Neuronal stem cell (in vitro differentiated cells): ENCODE results near the gene ARSK.
"Not testable (repeated sequence)": the region's sequence is repeated elsewhere in the genome, so short reads cannot be mapped to it uniquely, and the experiment has no call there.

Source experiments
- DNase-seq: peaks from one replicate; pipeline ENCODE4 v3.0.0-alpha.2; 2013; ENCODE audit warnings: low spot score
- H2AFZ ChIP-seq: one replicate; pipeline ENCODE4 v1.6.1; 2013; ENCODE audit warnings: mild to moderate bottlenecking, low read length, inconsistent platforms
- H2AK5ac ChIP-seq: 2 replicates; pipeline ENCODE4 v1.6.1; 2013; ENCODE audit warnings: low read depth, mild to moderate bottlenecking, inconsistent platforms, low read length, moderate library complexity, mixed read lengths
- H2BK120ac ChIP-seq: 2 replicates; pipeline ENCODE4 v1.6.1; 2013; ENCODE audit warnings: low read depth, mild to moderate bottlenecking, inconsistent platforms, low read length, moderate library complexity, mixed read lengths
- H2BK12ac ChIP-seq: one replicate; pipeline ENCODE4 v1.6.1; 2013; ENCODE audit warnings: low read length, inconsistent platforms
- H2BK15ac ChIP-seq: 2 replicates; pipeline ENCODE4 v1.6.1; 2013; ENCODE audit warnings: mild to moderate bottlenecking, low read length, inconsistent platforms, mixed read lengths
- H2BK5ac ChIP-seq: one replicate; pipeline ENCODE4 v1.6.1; 2013; ENCODE audit warnings: inconsistent platforms, mild to moderate bottlenecking, low read length, moderate library complexity
- H3K14ac ChIP-seq: one replicate; pipeline ENCODE4 v1.6.1; 2013; ENCODE audit warnings: low read length, inconsistent platforms
- H3K18ac ChIP-seq: 2 replicates; pipeline ENCODE4 v1.6.1; 2013; ENCODE audit warnings: low read length, inconsistent platforms
- H3K23ac ChIP-seq: 2 replicates; pipeline ENCODE4 v1.6.1; 2013; ENCODE audit warnings: low read depth, mild to moderate bottlenecking, mixed read lengths, low read length, inconsistent platforms; ENCODE audit not compliant: poor library complexity
- H3K27ac ChIP-seq: replicated peaks from 3 replicates; pipeline ENCODE4 v1.5.1; 2013; ENCODE audit warnings: low read length, inconsistent platforms
- H3K27me3 ChIP-seq, 3 experiments: 2 replicates each; pipeline ENCODE4 v1.6.1; 2013; ENCODE audit warnings: low read length in 3 of 3, mild to moderate bottlenecking in 2 of 3, inconsistent platforms in 1 of 3, low read depth in 1 of 3, mixed read lengths in 1 of 3, moderate library complexity in 1 of 3; ENCODE audit not compliant: control insufficient read depth in 3 of 3, insufficient read depth in 3 of 3
- H3K36me3 ChIP-seq, 2 donors: replicated peaks in 1 of 2; 2 replicates each; pipeline ENCODE4 v1.6.1; 2013; ENCODE audit warnings: low read length in 2 of 2; ENCODE audit not compliant: control insufficient read depth in 2 of 2, insufficient read depth in 2 of 2
- H3K4ac ChIP-seq: 2 replicates; pipeline ENCODE4 v1.6.1; 2013; ENCODE audit warnings: inconsistent platforms, mild to moderate bottlenecking, low read length, moderate library complexity
- H3K4me1 ChIP-seq, 2 donors: 1 replicate in 1 of 2; 2 replicates in 1 of 2; pipeline ENCODE4 v1.6.1; 2013; ENCODE audit warnings: low read length in 2 of 2, low read depth in 1 of 2; ENCODE audit not compliant: control insufficient read depth in 2 of 2, insufficient read depth in 1 of 2
- H3K4me2 ChIP-seq: one replicate; pipeline ENCODE4 v1.6.1; 2013; ENCODE audit warnings: mild to moderate bottlenecking, low read length, inconsistent platforms; ENCODE audit not compliant: insufficient read depth, poor library complexity, severe bottlenecking
- H3K4me3 ChIP-seq, 2 donors: 2 replicates each; pipeline ENCODE4 v1.5.1; 2013; ENCODE audit warnings: low read length in 2 of 2, mild to moderate bottlenecking in 2 of 2, inconsistent platforms in 1 of 2, moderate library complexity in 1 of 2
- H3K79me1 ChIP-seq: one replicate; pipeline ENCODE4 v1.6.1; 2013; ENCODE audit warnings: low read depth, mild to moderate bottlenecking, inconsistent platforms, low read length, moderate library complexity
- H3K9ac ChIP-seq: one replicate; pipeline ENCODE4 v1.6.1; 2013; ENCODE audit warnings: mild to moderate bottlenecking, low read depth, low read length, inconsistent platforms; ENCODE audit not compliant: poor library complexity
- H3K9me3 ChIP-seq, 2 donors: replicated peaks in 1 of 2; 2 replicates each; pipeline versions ENCODE3 to v1.6.1; 2013; ENCODE audit warnings: low read length in 2 of 2, mild to moderate bottlenecking in 2 of 2, inconsistent platforms in 1 of 2, low read depth in 1 of 2, mixed read lengths in 1 of 2, moderate library complexity in 1 of 2; ENCODE audit not compliant: control insufficient read depth in 2 of 2, insufficient read depth in 1 of 2
- H4K8ac ChIP-seq: one replicate; pipeline ENCODE4 v1.6.1; 2013; ENCODE audit warnings: low read depth, mild to moderate bottlenecking, inconsistent platforms, low read length, moderate library complexity
- H4K91ac ChIP-seq: one replicate; pipeline ENCODE4 v1.6.1; 2013; ENCODE audit warnings: low read length, low read depth, mild to moderate bottlenecking, inconsistent platforms; ENCODE audit not compliant: poor library complexity
- whole genome bisulfite sequencing, 2 donors: extraction: QIAGEN DNeasy Blood & Tissue Kit; methylation state at CpG; one replicate each; pipeline ENCODE4 v1.1.7; 2013; ENCODE audit warnings: missing lambda C conversion rate in 2 of 2, mixed read lengths in 1 of 2; ENCODE audit not compliant: insufficient read length in 2 of 2, insufficient replicate concordance in 1 of 2; ENCODE audit errors: extremely low coverage in 2 of 2; 5-methylcytosine and 5-hydroxymethylcytosine counted together

Gene ARSK

DNA sequence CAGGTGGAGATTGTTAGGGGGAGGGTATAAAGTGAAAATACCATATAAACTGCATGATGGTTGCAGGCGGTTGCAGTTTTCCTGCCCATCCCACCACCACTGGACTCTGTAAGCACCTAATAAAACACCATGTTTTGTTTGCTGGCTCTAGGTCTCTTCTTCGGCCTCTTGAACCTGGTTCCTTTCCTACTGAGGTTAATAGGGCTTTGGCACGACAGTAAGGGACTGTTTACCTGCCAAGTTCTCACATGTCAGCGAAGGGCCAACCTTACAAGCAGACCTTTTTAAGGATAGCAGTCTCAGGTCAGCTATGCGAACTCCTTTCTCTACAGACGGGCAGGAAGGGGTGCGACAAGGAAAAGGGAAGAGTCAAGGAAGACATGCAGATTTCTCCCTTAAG lies 88.3 kb downstream of the ARSK start:
- no CpG with 5 or more reads among the region's 7 CpGs for WGBS, 2 donors
- Histone ChIP-seq H2AFZ (no peak overlapping the region), H4K8ac (no peak overlapping the region)

DNA sequence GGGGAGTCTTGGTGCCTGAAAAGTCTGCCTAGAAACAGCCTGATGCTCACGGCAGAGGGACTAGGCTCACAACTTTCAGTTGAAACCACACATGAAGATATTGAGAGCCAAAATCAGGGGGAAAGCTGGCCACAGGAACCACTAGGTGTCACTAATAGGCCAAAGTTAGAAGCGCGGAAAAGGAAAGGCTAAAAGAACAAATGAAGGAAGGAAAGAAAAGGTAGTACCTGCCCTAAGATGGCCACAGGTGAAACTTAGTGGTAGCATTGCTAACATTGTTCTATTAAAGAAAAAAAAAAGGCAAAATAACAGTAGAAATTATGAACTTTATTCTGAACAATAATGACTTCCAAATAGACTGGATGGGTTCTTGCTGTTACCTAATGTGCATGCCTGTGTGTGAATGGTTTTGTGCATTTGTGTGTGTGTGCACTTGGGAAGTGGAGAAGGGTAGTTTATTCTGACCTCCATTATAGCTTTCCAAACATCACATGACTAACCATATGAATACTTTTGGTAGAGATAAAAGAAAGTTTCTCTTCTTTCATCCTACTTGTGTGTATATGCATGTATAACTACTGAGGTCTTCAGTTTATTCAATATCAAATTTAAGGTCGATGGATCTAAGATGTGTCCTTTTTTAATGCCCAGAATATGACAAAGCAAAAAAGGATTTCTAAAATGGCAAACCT lies 89.6 kb downstream of the ARSK start:
- H2BK12ac ChIP-seq, result no peak overlapping the region
- peaks cover 0 to 18% (median 0%) of the 10 kb centered on the region in 3 experiments for H3K27me3 ChIP-seq
- peaks cover 0 to 4% of the 10 kb centered on the region in 2 donors for H3K9me3 ChIP-seq
- no CpG with 5 or more reads among the region's 4 CpGs for WGBS, 2 donors
- H3K27ac ChIP-seq, result no peak overlapping the region
- no peak overlapping the region for H3K18ac ChIP-seq
- no peak overlapping the region for H3K9ac ChIP-seq
- no peak overlapping the region for H3K23ac ChIP-seq
- H3K79me1 ChIP-seq, result no peaks in the 10 kb centered on the region
- H3K36me3 ChIP-seq, result no peaks in the 10 kb centered on the region
- H2AK5ac ChIP-seq, result no peak overlapping the region
- H4K8ac ChIP-seq, result no peak overlapping the region
- peak; percentile 23 for DNase-seq
- H3K14ac ChIP-seq, result no peak overlapping the region
- no peak overlapping the region for H3K4me3 ChIP-seq
- H3K4me2 ChIP-seq, result no peak overlapping the region
- no peak overlapping the region for H2BK5ac ChIP-seq
- H4K91ac ChIP-seq, result no peak overlapping the region
- no peak overlapping the region for H2BK120ac ChIP-seq
- no peak overlapping the region for H3K4ac ChIP-seq
- H2AFZ ChIP-seq, result peak overlapping the region; percentile 65
- H3K4me1 ChIP-seq, result peaks cover 0 to 3% of the 10 kb centered on the region in 2 donors
- no peak overlapping the region for H2BK15ac ChIP-seq

More for the DNA sequence above, 88.3 kb downstream of the ARSK start:
- Histone ChIP-seq H3K27ac (no peak overlapping the region), H2BK120ac (no peak overlapping the region), H3K4ac (no peak overlapping the region), H3K4me2 (no peak overlapping the region), H3K36me3 (no peaks in the 10 kb centered on the region), H2BK5ac (no peak overlapping the region), H3K14ac (no peak overlapping the region), H3K18ac (no peak overlapping the region), H3K4me3 (peak overlapping the region in 1 of 2 donors; percentile 38), H4K91ac (no peak overlapping the region), H2BK12ac (no peak overlapping the region), H3K79me1 (no peaks in the 10 kb centered on the region), H3K27me3 (peaks cover 0 to 25% (median 2%) of the 10 kb centered on the region in 3 experiments), H3K9ac (no peak overlapping the region), H2BK15ac (no peak overlapping the region), H3K23ac (no peak overlapping the region), H3K9me3 (peaks cover 0 to 4% of the 10 kb centered on the region in 2 donors), H2AK5ac (no peak overlapping the region), H3K4me1 (peaks cover 0 to 3% of the 10 kb centered on the region in 2 donors)
- no peak for DNase-seq

DNA sequence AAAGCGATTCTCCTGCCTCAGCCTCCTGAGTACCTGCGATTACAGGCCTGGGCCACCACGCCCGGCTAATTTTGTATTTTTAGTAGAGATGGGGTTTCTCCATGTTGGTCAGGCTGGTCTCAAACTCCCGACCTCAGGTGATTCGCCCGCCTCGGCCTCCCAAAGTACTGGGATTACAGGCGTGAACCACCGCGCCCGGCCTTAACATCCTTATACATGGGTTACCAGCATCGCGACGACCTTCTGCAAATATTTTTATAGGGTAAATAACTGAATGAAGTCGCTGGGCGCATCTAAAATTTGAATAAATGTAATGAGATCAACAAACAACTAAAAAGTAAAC lies 91.3 kb downstream of the ARSK start:
- H3K27ac ChIP-seq, result not testable (repeated sequence)

DNA sequence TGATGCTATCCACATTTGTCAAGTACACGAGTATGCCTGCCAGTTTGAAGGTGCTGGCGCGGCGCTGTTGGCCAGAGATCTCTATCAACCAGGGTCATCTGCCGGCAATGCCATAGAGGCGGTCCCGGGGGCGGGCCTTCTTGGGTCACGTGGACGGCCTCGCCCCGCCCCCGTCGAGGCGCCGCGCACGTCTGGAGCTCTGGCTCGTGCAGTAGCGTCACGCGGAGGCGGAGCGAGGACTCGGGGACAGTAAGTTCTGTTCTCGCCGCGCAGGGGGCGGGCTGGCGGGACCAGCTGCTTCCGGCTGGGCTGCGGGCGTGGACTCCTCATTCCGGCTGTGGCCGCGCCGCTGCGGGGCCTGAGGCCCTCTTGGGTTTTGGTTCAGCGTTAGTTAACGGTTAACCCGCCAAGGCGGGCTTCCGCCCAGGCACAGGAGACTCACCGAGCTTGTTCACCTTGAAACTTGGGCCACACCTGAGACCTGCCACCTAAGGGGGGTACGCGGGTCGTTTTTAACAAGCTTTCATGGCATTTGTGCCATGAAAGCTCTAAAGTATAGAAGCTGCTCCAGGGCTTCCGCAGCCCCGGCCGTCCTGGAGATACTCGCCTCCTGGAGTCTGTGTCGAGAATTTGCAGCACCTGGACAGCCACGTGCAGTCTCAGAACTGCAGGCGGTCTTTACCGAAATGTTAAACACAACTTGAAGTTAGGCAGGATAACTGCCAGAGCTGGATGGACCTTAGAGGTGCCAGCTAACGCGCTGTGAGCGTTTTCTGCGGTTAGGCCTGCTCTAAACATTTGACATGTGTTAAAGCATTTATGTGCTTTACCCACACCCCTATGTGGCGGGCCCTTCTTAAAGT lies 91.9 kb downstream of the ARSK start, which contains the start of gene RFESD:
TSS of gene RFESD (plus strand) at position 209 of the 863 bp plus-strand sequence. CDS start 5,495 bp downstream, outside the sequence.
- Histone ChIP-seq H2BK15ac (no peak within 1 kb of the TSS), H2AK5ac (no peak within 1 kb of the TSS), H2BK12ac (no peak within 1 kb of the TSS), H3K18ac (peak within 1 kb of the TSS; percentile 81), H3K4ac (no peak within 1 kb of the TSS), H3K9me3 (peaks cover 0 to 4% of the 10 kb centered on the region in 2 donors), H3K27me3 (peaks cover 0 to 7% (median 0%) of the 10 kb centered on the region in 3 experiments), H3K4me2 (peak within 1 kb of the TSS; percentile 67), H3K79me1 (no peaks in the 10 kb centered on the region), H3K4me3 (peak within 1 kb of the TSS; percentile 45 to 81), H2AFZ (peak within 1 kb of the TSS; percentile 80), H3K23ac (no peak within 1 kb of the TSS), H2BK5ac (no peak within 1 kb of the TSS), H3K36me3 (no peaks in the 10 kb centered on the region), H3K27ac (no peak within 1 kb of the TSS), H3K9ac (peak within 1 kb of the TSS; percentile 39), H3K4me1 (peaks cover 0 to 3% of the 10 kb centered on the region in 2 donors), H4K8ac (no peak within 1 kb of the TSS), H4K91ac (no peak within 1 kb of the TSS), H3K14ac (no peak within 1 kb of the TSS), H2BK120ac (no peak within 1 kb of the TSS)
- WGBS, 2 donors, result no CpG with 5 or more reads among the region's 60 CpGs
- DNase-seq, result peak; percentile 86

More for the DNA sequence above, 91.3 kb downstream of the ARSK start:
- H3K4me2 ChIP-seq, H3K18ac ChIP-seq, H3K14ac ChIP-seq, H3K4me1 ChIP-seq, H3K4me3 ChIP-seq, H4K91ac ChIP-seq, H3K79me1 ChIP-seq, H4K8ac ChIP-seq, H3K4ac ChIP-seq, H3K9me3 ChIP-seq, H2BK120ac ChIP-seq, H2AK5ac ChIP-seq, H3K36me3 ChIP-seq, DNase-seq, H3K9ac ChIP-seq, H2BK12ac ChIP-seq, H3K23ac ChIP-seq, H2BK15ac ChIP-seq, H2BK5ac ChIP-seq: not testable (repeated sequence)
- Histone ChIP-seq H3K27me3 (peaks cover 0 to 11% (median 0%) of the 10 kb centered on the region in 3 experiments), H2AFZ (peak overlapping the region; percentile 80)
- no CpG with 5 or more reads among the region's 17 CpGs for WGBS, 2 donors
